ENCODE data around the gene POLD1.
A peak's percentile ranks its signal among the peaks of the same experiment; 100 is the strongest.

DNA sequence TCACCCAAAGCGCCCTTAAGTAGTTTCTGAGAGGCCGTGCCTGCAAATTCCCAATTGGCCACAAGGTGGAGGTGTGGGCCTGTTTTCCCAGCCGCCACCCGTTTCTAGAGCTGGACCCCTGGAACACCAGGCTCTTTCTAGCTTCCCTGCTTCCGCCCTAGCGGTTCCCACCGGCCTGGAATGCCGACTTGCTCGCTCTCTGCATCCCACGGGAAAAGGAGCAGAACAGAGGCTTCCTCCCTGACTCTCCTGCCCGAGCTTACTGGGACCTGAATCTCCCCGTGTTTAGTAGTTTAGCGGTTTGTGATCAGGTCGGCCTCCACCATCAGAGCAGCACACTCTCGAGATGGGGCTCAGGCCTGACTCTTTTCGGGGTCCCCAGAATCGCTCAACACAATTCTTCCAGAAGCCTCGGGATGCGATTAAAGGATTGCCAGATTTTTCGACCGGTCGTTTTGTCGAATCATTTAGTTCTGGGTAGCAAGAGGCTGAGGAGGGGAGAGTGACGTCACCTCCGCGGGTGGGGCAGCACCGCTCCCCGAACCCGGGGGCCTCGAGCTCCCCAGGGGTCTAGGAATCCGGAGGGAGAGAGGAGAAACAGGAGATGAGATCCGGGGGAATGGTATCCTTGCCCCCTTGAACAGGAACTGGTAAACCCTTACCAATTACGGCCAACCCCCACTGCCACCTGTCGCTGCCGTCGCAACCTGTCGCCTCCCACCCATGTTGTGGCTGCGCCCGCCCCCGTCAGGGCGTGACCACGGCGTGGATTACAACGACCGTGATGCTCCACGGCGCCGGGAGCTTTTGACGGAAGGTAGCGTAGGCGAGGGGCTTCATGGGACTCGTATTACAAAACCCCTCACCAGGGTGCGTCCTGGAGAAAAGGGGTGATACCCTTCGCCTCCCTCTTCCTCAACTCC is 26.7 kb upstream of the POLD1 start:
- TF ChIP-seq, protein P1, sequence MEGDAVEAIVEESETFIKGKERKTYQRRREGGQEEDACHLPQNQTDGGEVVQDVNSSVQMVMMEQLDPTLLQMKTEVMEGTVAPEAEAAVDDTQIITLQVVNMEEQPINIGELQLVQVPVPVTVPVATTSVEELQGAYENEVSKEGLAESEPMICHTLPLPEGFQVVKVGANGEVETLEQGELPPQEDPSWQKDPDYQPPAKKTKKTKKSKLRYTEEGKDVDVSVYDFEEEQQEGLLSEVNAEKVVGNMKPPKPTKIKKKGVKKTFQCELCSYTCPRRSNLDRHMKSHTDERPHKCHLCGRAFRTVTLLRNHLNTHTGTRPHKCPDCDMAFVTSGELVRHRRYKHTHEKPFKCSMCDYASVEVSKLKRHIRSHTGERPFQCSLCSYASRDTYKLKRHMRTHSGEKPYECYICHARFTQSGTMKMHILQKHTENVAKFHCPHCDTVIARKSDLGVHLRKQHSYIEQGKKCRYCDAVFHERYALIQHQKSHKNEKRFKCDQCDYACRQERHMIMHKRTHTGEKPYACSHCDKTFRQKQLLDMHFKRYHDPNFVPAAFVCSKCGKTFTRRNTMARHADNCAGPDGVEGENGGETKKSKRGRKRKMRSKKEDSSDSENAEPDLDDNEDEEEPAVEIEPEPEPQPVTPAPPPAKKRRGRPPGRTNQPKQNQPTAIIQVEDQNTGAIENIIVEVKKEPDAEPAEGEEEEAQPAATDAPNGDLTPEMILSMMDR (IDR thresholded peaks at IDR 0.05) = peak; percentile 85 to 95 (median 91)
- TF ChIP-seq POLR2A (IDR thresholded peaks at IDR 0.05) = peak in 1 of 4 donors; percentile 46

All from esophagus squamous epithelium (tissue), 4 donors.